Fibroblast of peridontal ligament (primary cell): ENCODE data around the gene RESF1.
A peak's percentile ranks its signal among the peaks of the same experiment; 100 is the strongest.

ENCODE experiments used
- DNase-seq: peaks from one replicate; pipeline ENCODE4 v3.0.0-alpha.2; 2010; ENCODE audit errors: extremely low read depth

The RESF1 gene

DNA sequence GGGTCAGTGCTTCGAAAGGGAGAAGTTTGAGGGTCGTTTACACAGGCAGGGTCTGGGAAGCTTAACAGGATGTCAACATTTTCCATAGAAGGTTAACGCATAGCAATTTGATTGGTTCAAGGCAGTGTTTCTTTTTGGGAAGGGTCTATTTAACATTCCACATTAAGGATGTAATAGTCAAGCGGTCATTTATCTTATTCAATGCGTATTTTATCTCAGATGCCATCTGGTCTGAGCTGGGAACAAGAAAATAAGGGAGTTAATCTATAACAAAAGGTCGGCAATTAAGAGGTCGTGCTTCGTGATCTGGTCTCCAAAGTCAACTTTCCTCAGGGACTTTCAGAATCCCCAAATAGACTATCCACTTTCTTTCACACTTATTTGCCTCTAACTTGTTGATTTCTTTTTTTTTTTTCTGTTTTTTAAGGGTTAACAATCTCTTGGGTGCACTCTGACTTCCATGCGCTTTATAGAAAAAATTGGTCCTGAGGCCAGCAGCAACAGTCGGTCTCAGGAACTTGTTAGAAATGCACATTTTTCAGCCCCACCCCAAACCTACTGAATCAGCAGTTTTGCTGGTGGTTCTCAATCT is 550 bp upstream of the RESF1 start:
- DNase-seq: peak; percentile 70

DNA sequence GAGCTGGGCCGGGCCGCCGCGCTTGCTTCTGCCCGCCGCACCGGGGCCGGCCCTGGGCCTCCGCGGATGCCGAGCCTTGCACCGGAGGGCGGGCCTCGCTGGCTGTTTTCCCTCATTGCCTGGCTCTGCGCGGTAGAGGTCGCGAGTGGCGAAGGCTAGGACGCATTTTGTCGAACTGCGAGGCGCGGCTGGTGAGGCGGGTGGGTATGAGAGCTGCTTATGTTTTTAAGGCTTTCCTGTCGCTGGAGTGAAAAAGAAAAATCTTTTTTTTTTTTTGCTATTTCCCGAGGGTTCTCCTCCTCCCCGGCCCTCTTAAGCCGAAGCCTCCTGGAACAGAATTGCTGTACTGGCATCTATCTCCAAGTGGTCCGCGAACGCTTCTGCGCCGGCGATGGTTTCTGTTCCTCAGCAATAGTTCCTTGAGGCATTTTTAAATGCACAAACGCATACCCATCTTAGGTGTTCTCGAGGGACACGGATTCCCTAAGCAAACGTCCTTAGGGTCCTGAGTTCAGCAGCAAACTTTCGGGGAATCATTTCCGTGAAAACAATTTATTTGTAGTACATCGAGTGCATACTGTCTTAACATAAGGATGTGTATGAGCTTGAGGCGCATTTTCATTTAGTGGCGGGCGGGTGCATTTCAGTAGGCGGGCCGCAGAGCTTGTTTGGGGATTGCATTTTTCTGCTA is 631 bp downstream of the RESF1 start:
- peak; percentile 66 for DNase-seq

DNA sequence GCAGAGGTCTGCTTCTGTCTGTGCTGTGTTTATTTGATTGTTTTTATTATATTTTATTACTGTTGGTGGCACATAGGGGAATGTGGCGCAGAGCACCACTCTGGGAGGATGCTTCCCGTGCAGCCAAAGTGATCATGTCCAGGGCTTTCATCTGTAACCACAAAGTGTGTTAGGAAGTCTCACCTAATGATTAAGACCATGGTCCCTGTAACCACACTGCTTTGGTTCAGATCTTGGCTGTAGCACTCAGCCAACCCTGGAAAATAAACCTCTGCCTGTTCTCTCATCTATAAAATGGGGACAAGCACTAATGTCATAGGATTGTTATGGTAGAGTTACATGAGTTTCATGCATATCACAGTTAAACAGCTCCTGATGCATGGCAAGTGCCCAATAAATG is 1.9 kb downstream of the RESF1 start:
- DNase-seq: no peak

DNA sequence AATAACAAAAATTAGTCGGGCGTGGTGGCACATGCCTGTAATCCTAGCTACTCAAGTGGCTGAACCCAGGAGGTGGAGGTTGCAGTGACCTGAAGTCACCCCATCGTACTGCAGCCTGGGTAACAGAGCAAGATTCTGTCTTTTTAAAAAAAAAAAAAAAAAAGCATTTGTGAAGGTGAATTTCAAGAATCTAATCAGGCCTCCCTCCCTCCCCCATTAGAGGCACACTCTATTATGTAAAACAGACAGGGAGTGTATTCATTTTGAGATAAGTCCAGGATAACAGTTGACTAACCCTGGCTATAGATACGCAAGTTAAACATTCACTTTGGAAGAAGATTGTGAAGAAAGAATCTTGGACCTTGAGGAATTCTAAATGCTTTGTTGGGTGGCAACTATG is 2.9 kb downstream of the RESF1 start:
- no peak for DNase-seq

DNA sequence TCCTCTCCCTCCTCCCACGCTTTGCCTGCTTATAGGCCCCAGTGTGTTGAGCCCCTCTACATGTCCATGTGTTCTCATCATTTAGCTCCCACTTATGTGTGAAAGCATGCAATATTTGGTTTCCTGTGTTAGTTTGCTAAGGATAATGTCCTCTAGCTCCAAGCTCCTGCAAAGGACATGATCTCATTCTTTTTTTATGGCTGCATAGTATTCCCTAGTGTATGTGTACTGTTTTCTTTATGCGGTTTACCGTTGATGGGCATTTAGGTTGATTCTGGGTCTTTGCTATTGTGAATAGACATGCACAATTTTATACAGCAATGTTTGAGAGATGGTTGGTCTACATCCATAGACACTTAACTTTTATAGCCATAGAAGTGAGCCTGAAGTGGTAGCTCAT is 5.1 kb downstream of the RESF1 start:
- no peak for DNase-seq

DNA sequence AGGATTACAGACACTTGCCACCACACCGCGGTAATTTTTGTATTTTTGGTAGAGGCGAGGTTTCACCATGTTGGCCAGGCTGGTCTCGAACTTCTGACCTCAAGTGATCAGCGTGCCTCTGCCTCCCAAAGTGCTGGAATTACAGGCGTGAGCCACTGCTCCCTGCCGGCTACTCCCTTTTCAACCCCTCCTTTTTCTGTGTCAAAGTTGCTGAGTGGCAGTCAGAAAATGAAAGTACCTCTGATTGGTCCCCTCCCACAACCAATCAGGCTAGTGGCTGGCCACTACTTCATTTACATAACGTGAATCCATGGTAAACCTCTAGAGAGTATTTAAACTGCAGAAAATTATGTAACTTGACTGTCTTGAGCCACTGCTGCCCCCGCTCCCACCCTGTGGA is 5.9 kb downstream of the RESF1 start:
- DNase-seq: no peak

DNA sequence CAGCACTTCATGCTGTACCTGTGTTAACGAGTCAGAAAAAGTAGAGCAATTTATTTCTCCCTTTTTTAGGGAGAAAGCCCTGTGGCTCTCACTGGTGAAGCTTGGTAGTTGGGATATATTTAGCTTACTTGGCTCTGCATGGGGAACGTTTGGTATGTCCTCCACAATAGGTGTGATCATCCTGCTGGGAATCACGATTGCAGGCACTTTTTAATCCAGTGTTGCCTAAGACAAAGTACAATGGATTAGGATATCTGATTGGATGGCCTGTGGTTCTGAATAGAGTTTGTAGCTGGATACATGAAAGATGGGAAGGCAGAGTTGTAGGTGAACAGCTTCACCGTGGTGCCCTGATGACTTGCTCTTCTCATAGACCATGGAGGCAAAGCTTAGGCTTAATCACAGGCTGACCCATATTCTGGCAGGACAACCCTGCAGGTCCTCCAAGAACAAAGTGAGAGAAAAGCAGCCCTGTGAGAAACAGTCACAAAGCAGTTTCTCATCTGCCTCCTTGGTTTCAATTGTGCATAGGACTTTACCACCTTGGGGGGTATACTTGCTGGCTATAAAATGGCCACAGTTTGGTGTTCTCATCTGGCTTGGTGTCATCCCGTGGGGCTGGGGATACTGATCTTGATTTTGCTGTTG is 7.5 kb downstream of the RESF1 start:
- no peak for DNase-seq

DNA sequence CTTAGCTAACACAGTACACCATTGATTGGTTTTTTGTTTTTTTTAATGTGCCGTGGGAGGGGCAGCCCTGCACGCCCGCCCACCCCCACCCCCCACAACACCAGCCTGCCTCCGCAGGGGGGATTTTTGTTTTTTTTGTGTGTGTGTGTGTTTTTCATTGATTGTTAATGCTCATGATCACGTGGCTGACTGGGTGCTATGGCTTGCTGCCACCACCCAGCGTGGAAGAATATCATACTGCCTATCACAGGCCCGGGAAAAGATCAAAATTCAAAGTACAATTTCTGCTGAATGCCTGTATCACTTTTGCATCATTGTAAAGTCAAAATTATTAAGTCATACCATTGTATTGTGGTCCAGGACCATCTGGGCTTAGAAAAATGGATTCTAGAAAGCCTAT is 8.3 kb downstream of the RESF1 start:
- no peak for DNase-seq

DNA sequence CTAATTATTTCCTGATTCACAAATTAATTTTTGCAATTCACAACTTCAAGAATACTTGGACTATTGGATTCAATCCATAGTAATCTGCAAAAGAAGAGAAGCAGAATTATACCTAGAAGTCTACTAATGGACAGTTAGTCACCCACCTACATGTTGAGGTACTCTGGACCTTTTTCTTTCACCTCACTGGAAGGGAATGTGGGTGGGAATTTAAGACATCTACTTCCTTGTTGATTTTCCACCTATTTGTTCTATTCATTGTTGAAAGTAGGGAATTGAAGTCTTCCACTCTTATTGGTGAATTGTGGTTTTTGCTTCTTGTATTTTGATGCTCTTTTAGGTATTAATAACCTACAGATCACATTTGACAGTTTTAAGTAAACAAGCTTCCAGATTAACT is 11.0 kb downstream of the RESF1 start:
- DNase-seq: no peak

DNA sequence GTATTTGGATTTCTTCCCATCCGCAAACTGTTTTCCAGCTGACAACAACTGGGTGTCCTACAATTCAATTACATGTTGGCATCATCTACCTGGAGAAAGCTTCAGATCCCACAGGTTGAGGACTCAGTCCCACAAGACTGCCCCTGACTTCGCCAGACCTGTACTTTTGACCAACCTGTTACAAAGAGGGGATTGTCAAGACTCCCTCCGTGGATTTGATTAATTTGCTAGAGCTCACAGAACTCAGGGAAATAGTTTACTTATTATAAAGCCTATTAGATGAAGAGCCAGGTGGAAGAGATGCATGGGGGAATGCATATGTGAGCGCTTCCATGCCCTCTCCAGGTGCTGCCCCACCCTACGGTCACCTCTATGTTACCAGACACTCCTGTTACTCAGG is 14.6 kb downstream of the RESF1 start:
- no peak for DNase-seq

DNA sequence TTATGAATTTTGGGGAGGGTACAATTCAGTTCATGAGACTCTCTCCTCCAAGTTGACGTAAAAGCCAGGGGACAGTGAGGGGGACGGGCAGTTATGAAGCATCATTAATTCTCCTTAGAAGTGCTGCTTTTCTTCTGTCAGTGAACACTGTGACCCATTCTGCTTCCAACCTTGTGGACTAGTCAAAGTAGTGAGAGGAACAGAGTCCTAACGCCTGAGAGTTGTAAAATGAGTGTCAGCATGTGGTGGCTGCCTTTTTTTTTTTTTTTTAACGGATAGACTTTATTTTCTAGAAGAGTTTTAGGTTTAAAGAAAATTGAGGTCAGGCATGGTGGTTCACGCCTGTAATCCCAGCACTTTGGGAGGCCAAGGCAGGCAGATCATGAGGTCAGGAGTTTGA is 15.5 kb downstream of the RESF1 start:
- DNase-seq: no peak

DNA sequence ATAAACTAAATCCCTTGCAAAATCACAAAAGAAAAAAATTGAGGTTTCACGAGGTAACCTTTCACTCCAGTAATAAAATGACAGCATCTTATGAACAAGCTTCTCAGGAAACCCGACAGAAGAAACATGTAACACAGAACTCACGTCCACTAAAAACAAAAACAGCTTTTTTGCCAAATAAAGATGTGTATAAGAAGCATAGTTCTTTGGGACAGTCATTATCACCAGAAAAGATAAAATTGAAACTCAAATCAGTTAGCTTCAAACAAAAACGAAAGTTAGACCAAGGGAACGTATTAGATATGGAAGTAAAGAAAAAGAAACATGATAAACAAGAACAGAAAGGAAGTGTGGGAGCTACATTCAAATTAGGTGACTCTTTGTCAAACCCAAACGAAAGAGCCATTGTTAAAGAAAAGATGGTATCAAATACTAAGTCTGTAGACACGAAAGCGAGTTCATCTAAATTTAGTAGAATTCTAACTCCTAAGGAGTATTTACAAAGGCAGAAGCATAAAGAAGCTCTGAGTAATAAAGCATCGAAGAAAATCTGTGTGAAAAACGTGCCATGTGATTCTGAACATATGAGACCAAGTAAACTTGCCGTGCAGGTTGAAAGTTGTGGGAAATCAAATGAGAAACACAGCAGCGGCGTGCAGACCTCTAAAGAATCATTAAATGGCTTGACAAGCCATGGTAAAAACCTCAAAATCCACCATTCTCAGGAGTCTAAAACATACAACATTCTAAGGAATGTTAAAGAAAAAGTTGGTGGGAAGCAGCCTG is 25.8 kb downstream of the RESF1 start:
- DNase-seq: no peak

DNA sequence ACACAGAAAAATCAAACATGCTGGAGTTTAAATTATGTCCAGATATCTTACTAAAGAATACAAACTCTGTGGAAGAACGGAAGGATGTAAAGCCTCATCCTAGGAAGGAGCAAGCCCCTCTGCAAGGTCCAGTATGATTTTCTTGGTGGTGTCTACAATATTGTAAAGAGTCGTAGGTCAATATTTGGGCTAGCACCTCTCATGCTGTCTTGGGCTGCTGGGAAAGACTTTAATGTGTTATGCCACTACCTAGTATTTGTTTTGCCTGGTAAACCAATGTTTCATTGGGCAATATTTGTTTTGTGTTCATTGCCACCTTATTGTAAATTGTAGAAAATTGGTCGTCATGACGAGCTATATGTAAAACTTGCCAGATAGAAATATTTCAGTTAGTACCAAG is 26.6 kb downstream of the RESF1 start:
- no peak for DNase-seq

DNA sequence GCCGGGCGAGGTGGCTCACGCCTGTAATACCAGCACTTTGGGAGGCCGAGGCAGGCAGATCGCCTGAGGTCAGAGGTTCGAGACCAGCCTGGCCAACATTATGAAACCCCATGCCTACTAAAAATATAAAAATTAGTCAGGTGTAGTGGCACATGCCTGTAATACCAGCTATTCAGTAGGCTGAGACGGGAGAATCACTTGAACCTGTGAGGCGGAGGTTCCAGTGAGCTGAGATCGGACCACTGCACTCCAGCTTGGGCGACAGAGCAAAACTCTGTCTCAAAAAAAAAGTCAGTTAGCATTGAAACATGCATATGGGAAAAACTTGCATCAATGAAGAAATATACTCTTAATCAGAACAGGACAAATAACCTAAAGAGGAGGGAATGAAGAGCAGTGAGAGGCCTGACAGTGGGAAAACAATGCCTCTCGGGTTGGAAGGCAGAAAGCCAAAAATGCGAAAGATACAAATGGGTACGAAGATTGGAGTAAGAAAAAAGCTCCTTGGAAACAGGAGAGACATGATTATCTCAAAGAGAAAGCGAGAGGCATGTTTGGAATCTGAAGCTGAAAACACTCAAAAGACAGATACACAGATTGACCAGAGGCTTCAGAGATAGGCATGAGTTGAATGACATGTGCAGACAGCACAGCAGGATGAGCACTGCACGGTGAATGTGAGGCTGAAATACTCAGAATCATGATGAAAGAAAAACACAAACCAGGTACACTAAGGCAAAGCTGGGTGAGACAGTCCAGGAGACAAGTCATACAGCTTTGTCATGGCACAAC is 30.6 kb downstream of the RESF1 start:
- no peak for DNase-seq

DNA sequence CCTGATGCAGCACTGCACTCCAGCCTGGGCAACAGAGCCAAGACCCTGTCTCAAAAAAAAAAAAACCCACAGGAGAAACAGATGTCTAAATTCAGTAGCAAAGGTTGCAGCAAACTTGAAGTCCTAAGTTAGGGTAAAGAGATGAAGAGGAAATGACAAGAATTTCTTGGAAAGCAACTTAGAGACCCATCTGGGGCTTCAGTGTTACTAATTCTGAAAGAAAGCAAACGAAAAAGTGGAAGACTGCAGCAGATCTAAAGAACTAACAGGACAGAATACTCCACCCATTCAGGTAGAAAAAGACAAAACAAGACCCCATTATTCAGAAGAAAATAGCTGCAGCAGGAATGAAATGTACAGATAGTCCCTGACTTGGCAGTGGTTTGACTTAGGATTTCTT is 31.9 kb downstream of the RESF1 start:
- no peak for DNase-seq

DNA sequence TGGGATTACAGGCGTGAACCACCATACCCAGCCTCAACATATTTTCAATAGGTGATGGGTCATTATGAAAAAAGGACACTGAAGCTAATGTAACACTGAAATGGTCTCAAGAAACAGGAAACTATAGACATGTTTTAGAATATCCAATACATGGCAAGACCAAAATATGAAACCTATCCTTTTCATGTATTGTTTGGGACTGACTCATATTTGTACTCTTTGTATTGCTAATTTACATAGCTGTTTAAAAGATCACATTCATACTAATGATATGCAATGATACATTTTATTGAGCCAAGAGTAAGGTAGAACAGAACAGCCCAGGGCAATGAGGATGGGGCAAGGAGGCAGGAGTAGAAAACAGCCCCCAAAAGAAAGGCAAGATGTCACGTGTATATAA is 32.6 kb downstream of the RESF1 start:
- no peak for DNase-seq

DNA sequence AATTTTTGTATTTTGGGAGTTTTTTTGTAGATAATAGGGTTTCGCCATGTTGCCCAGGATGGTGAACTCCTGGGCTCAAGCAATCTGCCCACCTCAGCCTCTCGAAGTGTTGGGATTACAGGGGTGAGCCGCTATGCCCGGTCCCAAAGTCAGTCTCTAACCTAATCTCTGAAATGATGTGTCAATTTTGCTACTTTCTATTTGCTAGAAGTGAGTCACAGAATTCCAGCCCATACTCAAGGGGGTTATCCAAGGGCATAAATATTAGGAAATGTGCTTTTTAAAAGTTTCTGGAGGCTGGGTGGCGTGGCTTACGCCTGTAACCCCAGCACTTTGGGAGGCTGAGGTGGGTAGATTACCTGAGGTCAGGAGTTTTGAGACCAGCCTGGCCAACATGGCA is 40.5 kb downstream of the RESF1 start:
- DNase-seq: no peak

DNA sequence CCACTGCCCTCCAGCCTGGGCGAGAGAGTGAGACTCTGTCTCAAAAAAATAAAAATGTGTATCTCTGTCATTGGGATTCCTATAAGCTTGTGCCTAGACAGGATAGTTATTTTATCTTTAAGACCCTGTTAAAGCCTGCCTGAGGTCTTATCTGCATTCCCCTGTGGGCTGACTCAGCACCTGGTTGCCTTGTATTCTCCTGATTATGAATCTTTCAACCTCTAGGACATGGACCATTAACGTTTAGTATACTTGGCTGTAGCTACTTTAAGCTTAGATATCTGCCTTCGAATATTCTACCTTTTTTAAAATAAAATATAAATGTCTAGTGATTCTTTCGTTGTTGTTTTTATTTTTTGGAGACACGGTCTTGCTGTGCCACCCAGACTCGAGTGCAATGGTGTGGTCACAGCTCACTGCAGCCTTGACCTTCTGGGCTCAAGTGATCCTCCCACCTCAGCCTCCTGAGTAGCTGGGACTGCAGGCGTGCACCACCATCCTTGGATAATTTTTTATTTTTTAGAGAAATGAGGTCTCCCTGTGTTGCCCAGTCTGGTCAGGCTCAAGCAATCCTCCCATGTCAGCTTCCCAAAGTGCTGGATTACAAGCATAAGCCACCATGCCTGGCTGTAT is 41.3 kb downstream of the RESF1 start:
- DNase-seq: no peak

DNA sequence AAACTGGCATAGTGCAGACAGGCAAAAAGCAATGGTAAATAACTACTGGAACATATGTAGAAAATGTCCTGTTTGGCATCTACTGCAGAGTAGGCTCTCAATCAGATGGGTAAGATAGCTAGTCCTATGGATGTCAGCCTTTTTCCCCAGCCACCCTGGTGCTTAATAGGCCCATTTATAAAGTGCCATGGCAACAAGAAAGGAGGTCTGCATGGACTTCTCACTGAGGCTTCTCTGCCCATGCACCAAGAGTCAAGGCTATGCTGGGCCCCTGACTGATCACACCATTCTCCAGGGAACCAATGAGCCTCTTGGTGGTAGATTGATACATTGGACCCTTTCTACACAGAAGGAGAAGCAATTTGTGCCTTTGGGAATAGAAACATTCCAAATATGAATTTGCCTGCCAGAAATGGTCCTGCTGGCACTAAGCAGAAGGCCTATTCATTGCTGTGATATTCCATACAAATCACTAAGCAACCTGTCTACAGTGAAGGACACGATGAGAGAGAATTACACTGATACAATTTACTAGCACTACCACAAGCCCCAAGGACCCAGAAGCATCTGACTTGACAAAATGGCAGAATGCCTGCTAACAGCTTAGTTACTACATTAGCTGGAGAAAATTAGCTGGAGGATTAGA is 43.8 kb downstream of the RESF1 start:
- DNase-seq: peak; percentile 59

DNA sequence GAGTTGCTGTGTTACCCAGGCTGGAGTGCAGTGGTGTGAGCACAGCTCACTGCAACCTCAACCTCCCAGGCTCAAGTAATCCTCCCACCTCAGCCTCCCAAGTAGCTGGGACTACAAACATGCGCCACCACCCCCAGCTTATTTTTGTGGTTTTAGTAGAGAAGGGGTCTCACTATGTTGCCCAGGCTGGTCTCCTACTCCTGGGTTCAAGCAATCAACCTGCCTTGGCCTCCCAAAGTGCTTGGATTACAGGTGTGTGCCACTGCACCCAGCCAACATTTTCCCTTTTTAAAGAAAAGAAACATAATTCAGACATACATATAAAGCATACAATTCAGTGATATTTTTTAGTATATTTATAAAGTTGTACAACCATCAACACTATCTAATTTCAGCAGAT is 44.4 kb downstream of the RESF1 start:
- DNase-seq: no peak
